GM21619 (cell line): ENCODE results near the gene ZNF79.

Experiments
- ATAC-seq: cut with Tn5 transposase; IDR thresholded peaks from one replicate; pipeline ENCODE4 v1.9.1; 2021; ENCODE audit not compliant: unreplicated experiment

The ZNF79 gene

GRCh38 chr9:127423934-127424675 lies at the start of gene ZNF79:
ZNF79 (plus strand) TSS chr9:127424382; CDS start chr9:127424788, 406 bp downstream.
- ATAC-seq = peak; percentile 77

DNA sequence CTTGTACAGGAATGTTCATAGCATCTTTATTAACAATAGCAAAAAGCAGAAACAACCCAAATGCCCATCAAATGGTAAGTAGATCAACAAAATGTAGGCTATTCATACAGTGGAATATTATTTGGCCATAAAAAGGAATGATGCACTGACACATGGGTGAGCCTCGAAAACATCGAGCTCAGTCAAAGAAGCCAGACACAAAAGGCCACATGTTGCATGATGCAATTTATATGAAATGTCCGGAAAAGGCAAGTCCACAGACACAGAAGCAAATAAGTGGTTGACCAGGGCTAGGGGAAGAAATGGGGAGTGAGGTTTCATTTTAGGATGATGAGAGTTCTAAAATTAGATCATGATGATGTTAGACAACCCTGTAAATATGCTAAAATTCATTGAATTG lies 43.7 kb upstream of the ZNF79 start:
- ATAC-seq = no peak

GRCh38 chr9:127382541-127382940 lies 41.6 kb upstream of the ZNF79 start:
- ATAC-seq = no peak

- no peak for ATAC-seq
Measured at GRCh38 chr9:127384016-127384730, 40.0 kb upstream of the ZNF79 start.

GRCh38 chr9:127384901-127385300 lies 39.3 kb upstream of the ZNF79 start:
- no peak for ATAC-seq

DNA sequence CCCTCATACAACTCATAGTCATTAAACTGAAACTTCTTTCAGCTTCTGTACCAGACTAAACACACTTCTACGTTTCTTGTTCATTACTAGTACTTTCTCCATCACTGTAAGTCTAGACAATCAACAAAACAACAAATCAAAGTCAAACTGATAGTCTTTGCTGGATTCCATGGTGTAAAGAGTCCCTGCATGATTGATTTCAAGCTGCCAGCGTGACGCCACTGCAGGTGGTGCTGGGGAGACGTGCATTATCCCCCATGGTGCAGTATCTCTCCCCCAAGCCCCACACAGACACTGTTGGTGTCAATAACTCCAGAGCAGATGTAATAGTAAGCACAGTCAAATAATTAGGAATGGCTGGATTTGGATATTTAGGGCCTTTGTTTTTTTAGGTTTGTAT lies 37.9 kb upstream of the ZNF79 start:
- ATAC-seq = no peak

GRCh38 chr9:127386981-127387380 lies 37.2 kb upstream of the ZNF79 start:
- no peak for ATAC-seq

- ATAC-seq = peak; percentile 95
Measured at GRCh38 chr9:127388037-127388855, 35.9 kb upstream of the ZNF79 start.

GRCh38 chr9:127388856-127389238 lies 35.3 kb upstream of the ZNF79 start:
- ATAC-seq = no peak

DNA sequence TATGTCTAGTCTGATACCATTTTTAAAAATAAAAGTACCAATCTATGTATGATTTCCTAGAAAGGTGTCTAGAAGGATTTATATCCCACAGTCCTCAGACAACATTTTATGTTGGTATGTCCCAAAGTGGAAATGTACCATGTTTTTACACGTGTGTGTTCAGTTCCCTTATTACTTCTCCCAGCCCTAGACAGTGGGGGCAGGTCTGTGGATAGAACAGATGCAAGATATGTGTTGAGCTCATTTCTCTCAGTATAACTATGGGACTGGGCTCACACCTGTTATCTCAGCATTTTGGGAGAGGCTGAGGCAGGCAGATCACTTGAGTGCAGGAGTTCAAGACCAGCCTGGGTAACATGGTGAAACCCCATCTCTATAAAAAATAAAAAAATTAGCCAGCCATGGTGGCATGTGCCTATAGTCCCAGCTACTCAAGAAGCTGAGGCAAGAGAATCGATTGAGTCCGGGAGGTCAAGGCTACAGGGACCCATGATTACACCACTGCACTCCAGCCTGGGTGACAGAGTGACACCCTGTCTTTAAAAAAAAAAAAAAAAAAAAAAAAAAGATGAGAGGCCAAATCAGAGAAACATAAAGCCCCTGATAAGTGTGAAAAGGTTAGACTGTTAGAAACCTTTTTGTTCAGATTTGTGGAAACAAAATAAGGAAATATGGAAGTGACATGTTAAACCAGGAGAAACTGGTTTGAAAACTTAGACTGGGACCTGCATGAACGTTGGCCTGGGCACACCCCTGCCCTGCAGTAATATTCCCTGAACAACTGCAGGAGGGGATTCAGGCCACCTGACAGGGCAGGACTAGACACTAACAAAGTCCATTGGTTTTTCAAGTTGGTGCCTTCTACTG lies 34.6 kb upstream of the ZNF79 start:
- ATAC-seq = no peak

DNA sequence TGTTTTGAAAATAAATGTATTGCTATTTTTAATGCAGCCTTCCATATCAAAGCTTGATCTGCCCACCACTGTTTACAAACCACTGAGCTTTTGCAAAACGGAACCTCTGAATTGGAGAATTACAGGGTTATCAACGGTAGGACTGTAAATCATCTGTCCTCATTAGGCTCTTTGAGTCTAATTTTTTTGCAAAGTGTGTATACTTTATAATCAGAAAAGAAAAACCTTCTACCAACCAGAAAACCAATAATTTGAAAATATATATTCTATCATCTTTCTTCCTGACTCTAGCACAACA lies 34.0 kb upstream of the ZNF79 start:
- no peak for ATAC-seq

DNA sequence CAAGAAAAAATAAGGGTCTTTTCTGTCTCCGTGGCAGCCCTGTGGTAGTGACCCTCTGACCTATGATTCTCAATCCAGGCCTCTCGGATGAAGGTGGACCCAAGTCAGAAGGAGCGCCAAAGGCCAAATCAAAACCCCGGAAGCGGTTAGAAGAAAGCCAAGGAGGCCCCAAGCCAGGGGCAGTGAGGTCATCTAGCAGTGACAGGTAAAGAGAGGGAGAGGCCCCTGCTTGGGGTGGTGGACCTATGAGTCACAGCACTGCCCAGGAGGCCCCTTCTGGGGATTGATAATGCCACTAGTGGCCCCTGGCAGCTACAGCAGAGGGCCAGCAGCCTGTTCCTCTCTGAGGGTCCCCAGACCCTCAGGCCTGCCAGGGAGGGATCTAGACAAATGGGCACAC lies 33.6 kb upstream of the ZNF79 start:
- ATAC-seq = no peak

- no peak for ATAC-seq
Measured at GRCh38 chr9:127392166-127392565, 32.0 kb upstream of the ZNF79 start.

DNA sequence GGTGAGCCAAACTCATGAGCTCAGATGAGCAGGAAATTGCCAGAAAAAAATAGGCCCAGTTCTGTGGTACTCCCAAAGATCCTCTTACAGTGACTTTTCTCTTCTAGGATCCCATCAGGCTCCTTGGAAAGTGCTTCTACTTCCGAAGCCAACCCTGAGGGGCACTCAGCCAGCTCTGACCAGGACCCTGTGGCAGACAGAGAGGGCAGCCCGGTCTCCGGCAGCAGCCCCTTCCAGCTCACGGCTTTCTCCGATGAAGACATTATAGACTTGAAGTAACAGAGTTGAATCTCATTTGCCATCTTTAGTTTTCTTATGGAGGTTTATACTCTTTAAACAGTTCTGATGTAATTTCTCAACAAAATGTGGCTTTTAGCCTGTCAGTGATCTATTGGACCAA lies 31.2 kb upstream of the ZNF79 start:
- no peak for ATAC-seq

DNA sequence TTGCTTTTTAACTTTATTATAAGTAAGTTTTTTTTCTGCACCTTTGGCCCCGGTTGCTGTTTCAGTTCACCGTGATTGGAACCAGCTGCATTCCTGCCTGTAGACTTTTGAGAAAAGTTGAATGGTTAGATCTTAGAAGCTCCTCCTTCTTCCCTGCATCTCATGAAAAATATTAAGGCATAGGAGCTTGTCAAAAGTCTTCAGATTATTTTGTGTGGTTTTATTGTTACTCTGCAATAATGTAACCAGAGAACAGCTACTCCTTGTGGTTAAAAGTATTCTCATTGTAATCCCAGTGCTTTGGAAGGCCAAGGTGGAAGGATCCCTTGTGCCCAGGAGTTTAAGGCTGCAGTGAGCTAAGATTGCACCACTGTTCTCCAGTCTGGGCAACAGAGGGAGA lies 30.5 kb upstream of the ZNF79 start:
- ATAC-seq = no peak

GRCh38 chr9:127395497-127396252 lies 28.5 kb upstream of the ZNF79 start:
- no peak for ATAC-seq

DNA sequence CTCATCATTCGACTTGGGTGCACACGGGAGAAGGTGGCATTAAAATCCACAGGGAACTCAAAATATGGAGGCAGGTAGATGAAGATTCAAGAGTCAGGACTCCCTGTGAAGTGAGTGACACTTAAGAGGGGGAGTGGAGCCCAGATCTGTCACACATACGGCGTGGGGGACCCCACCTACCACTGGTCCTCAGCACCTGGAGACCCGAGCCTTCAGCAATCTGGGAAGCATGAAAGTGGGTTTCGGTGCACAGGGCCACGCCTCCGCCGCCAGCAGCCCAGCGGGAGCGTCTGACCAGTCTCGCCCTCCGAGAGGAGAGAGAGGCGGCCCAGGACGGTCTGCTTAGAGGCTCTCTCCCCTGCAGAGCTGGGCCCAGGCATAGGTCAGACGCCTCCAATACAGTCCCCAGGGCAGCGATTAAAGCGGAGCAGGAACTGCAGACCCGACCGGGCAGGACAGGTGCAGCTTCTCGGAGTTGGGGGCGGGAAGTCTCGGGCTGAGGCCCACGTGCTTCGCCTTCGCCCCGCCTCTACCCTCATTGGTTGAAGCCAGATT lies 27.9 kb upstream of the ZNF79 start:
- ATAC-seq = no peak

DNA sequence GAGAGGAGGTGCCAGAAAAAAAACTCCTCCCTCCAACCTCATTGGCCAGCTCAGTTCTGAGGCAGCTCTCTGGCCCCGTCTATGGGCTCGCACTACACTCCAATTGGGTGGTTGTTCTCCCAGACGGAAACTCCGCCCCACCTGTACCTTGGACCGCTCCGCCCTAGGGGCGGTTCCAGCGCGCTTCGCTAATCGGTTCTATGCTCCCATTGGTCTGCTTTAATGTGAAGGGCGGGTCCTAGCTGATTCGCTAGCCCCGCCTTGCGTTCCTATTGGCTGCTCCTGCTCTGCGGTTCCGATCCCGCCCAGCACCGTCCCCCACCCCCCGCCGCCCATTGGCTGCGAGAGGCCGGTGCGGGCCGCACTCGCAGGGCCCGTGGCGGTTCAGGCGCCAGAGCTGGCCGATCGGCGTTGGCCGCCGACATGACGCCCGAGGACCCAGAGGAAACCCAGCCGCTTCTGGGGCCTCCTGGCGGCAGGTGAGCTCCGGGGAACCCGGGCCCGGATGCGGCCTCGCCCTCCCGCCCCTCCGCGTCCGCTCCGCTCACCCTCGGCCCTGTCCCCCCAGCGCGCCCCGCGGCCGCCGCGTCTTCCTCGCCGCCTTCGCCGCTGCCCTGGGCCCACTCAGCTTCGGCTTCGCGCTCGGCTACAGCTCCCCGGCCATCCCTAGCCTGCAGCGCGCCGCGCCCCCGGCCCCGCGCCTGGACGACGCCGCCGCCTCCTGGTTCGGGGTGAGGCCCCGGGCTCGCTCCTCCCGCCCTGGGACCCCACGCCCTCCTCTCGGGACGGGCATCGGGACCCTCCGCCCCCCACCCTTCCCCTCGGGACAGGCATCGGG lies 27.2 kb upstream of the ZNF79 start, which contains the start of gene SLC2A8:
TSS of gene SLC2A8 (plus strand) at position 362 of the 838 bp plus-strand sequence. CDS start at position 424, 62 bp downstream.
- peak; percentile 89 for ATAC-seq
